GM12878 (cell line): ENCODE measurements around the gene UBXN7.

Source experiments
- CHD4 ChIP-seq: fragments of 200-600 bp; sonication (generic); IDR thresholded peaks from 2 replicates; pipeline ENCODE4 v1.6.1; 2016; ENCODE audit warnings: mild to moderate bottlenecking
- ZZZ3 ChIP-seq: IDR thresholded peaks from 2 replicates; pipeline ENCODE4 v1.6.1; 2011; ENCODE audit warnings: low read depth; ENCODE audit not compliant: control insufficient read depth, insufficient read length
- TF ChIP-seq, protein P1 (sequence below): IDR thresholded peaks from 2 replicates; pipeline ENCODE4 v1.6.1; 2012; ENCODE audit warnings: mild to moderate bottlenecking, low read depth, low read length
- TF ChIP-seq, protein P2 (sequence below), 3 experiments: IDR thresholded peaks in 2 of 3; conservative IDR thresholded peaks in 1 of 3; 2 replicates each; pipeline ENCODE4 v1.5.1; 2011; ENCODE audit warnings: low read depth in 3 of 3, low read length in 3 of 3, mild to moderate bottlenecking in 3 of 3, control low read depth in 2 of 3, moderate library complexity in 2 of 3, inconsistent platforms in 1 of 3, mixed read lengths in 1 of 3; ENCODE audit not compliant: control insufficient read depth in 2 of 3, insufficient read depth in 1 of 3; ENCODE audit errors: extremely low read depth in 1 of 3
- TF ChIP-seq, protein P3 (sequence below): fragments of 450-650 bp; IDR thresholded peaks from 2 replicates; pipeline ENCODE4 v1.6.1; 2014; ENCODE audit warnings: mild to moderate bottlenecking

DNA sequence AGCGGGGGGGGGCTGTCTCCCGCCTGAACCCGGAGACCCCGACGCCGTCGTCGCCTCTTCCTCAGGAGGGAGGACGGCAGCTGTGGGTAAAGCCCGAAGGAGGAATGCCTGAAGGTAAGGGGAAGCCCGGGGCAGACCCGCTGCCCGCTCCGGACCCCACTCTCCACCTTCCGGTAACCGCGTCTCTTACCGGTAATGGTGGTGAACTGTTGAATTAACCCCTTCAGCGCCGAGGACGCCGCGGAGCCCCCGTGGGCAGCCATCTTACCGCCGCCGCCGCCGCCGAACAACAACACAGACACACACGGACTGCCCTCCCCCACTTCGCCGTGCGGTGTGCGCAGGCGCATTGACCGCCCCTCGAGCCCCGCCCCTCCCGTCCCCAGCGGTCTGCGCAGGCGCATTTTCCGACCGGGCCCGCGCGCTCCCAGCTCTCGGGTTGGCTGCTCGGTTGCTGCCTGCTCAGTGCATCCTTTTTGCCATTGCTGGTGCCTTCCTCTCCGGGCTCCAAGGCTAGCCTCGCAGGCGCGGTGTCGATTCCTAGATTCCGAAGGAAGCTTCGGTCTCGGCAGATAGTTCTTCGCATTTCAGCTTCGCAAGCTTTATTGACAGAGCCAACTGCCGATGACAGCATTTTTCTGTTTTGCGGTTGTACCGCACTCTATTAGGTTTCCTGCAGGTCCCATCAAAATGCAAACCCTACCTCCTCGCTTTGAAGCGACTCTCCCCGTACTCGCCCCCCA lies at the start of gene UBXN7:
- TF ChIP-seq, protein P1, sequence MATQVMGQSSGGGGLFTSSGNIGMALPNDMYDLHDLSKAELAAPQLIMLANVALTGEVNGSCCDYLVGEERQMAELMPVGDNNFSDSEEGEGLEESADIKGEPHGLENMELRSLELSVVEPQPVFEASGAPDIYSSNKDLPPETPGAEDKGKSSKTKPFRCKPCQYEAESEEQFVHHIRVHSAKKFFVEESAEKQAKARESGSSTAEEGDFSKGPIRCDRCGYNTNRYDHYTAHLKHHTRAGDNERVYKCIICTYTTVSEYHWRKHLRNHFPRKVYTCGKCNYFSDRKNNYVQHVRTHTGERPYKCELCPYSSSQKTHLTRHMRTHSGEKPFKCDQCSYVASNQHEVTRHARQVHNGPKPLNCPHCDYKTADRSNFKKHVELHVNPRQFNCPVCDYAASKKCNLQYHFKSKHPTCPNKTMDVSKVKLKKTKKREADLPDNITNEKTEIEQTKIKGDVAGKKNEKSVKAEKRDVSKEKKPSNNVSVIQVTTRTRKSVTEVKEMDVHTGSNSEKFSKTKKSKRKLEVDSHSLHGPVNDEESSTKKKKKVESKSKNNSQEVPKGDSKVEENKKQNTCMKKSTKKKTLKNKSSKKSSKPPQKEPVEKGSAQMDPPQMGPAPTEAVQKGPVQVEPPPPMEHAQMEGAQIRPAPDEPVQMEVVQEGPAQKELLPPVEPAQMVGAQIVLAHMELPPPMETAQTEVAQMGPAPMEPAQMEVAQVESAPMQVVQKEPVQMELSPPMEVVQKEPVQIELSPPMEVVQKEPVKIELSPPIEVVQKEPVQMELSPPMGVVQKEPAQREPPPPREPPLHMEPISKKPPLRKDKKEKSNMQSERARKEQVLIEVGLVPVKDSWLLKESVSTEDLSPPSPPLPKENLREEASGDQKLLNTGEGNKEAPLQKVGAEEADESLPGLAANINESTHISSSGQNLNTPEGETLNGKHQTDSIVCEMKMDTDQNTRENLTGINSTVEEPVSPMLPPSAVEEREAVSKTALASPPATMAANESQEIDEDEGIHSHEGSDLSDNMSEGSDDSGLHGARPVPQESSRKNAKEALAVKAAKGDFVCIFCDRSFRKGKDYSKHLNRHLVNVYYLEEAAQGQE, result 0 out of 2 replicates have a peak, but pooled peaks have one; percentile 25
- TF ChIP-seq, protein P2, sequence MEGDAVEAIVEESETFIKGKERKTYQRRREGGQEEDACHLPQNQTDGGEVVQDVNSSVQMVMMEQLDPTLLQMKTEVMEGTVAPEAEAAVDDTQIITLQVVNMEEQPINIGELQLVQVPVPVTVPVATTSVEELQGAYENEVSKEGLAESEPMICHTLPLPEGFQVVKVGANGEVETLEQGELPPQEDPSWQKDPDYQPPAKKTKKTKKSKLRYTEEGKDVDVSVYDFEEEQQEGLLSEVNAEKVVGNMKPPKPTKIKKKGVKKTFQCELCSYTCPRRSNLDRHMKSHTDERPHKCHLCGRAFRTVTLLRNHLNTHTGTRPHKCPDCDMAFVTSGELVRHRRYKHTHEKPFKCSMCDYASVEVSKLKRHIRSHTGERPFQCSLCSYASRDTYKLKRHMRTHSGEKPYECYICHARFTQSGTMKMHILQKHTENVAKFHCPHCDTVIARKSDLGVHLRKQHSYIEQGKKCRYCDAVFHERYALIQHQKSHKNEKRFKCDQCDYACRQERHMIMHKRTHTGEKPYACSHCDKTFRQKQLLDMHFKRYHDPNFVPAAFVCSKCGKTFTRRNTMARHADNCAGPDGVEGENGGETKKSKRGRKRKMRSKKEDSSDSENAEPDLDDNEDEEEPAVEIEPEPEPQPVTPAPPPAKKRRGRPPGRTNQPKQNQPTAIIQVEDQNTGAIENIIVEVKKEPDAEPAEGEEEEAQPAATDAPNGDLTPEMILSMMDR (IDR thresholded peaks at IDR 0.05 in 2 of 3, conservative IDR thresholded peaks at IDR 0.05 in 1 of 3; ENCODE audit: control insufficient read depth in 2 of 3, extremely low read depth in 1 of 3, insufficient read depth in 1 of 3, low read depth in 3 of 3, low read length in 3 of 3), result no peak
- TF ChIP-seq ZZZ3, result no peak
- no peak for TF ChIP-seq CHD4
- TF ChIP-seq, protein P3, sequence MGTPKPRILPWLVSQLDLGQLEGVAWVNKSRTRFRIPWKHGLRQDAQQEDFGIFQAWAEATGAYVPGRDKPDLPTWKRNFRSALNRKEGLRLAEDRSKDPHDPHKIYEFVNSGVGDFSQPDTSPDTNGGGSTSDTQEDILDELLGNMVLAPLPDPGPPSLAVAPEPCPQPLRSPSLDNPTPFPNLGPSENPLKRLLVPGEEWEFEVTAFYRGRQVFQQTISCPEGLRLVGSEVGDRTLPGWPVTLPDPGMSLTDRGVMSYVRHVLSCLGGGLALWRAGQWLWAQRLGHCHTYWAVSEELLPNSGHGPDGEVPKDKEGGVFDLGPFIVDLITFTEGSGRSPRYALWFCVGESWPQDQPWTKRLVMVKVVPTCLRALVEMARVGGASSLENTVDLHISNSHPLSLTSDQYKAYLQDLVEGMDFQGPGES, result no peak
